Measurements from ENCODE around the gene PLEKHM3. TPM values are rescaled to one million over a fixed set of nuclear protein-coding genes. Genes with fewer than 3 reads are reported as not detected.

The PLEKHM3 gene
- total and polyA plus RNA-seq, 4 donors = 3.0 to 18.3 (median 5.5) TPM

DNA sequence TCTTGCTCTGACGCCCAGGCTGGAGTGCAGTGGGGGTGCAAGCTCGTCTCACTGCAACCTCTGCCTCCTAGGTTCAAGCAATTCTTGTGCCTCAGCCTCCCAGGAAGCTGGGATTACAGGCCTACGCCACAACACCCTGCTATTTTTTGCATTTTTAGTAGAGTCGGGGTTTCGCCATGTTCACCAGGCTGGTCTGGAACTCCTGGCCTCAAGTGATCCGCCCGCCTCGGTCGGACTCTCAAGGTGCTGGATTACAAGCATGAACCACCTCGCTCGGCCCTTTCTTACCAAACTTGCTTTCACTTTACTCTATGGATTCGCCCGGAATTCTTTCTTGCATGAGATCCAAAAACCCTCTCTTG, 252.5 kb downstream of the PLEKHM3 start:
- Histone ChIP-seq H3K27me3 (ENCODE audit: control insufficient read depth in 4 of 4, insufficient read depth in 4 of 4, low read length in 3 of 4) (no peaks in the 10 kb centered on the region), H3K36me3 (ENCODE audit: control insufficient read depth in 4 of 4, insufficient read depth in 3 of 4, low read depth in 1 of 4, low read length in 3 of 4) (no peaks in the 10 kb centered on the region), H3K27ac (ENCODE audit: low read depth in 1 of 2, low read length in 2 of 2) (no peak overlapping the region), H3K9me3 (ENCODE audit: control insufficient read depth in 4 of 4, low read length in 3 of 4) (no peaks in the 10 kb centered on the region), H3K4me3 (ENCODE audit: low read depth in 1 of 3, low read length in 3 of 3) (no peak overlapping the region), H3K9ac (ENCODE audit: low read depth in 1 of 2, low read length in 2 of 2) (no peak overlapping the region), H3K4me1 (ENCODE audit: control insufficient read depth in 4 of 4, insufficient read depth in 4 of 4, low read length in 3 of 4) (peaks cover 2 to 46% (median 31%) of the 10 kb centered on the region in 4 donors)
- TF ChIP-seq FOXA1 (IDR thresholded peaks at IDR 0.05) (no peak), TAF1 (conservative IDR thresholded peaks at IDR 0.05) (no peak), ZBTB33 (IDR thresholded peaks at IDR 0.05) (no peak), JUND (IDR thresholded peaks at IDR 0.05) (no peak), HNF4A (conservative IDR thresholded peaks at IDR 0.05) (no peak), ATF3 (IDR thresholded peaks at IDR 0.05) (no peak), REST (IDR thresholded peaks at IDR 0.05) (no peak), RAD21 (IDR thresholded peaks at IDR 0.05) (no peak), SP1 (IDR thresholded peaks at IDR 0.05) (no peak), YY1 (IDR thresholded peaks at IDR 0.05) (no peak)
- TF ChIP-seq, protein P1, sequence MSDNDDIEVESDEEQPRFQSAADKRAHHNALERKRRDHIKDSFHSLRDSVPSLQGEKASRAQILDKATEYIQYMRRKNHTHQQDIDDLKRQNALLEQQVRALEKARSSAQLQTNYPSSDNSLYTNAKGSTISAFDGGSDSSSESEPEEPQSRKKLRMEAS (IDR thresholded peaks at IDR 0.05) = no peak
- no peak for DNase-seq (ENCODE audit: low spot score)
- 95% methylated on average over 13 of the region's 13 CpGs for WGBS

DNA sequence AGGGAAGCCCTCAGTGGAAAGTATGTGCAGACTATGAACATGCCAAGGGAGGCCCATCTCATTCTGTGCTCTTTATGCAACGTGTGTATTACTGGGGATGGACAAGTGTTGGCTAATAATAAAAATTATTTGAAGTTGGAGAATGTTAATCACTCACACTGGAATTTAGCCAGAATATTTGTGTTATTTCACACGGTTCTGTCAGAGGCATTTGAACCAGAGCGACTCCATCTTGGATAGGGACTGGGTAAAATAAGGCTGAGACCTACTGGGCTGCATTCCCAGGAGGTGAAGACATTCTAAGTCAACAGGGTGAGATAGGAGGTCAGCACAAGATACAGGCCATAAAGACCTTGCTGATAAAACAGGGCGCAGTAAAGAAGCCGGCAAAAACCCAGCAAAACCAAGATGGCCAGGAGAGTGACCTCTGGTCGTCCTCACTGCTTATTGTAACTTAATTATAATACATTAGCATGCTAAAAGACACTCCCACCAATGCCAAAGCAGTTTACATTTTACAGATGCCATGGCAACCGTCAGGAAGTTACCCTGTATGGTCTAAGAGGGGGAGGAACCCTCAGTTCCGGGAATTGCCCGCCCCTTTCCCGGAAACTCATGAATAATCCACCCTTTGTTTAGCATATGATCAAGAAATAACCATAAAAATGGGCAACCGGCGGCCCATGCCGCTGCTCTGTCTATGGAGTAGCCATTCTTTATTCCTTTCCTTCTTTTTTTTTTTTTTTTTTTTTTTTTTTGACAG, 253.1 kb downstream of the PLEKHM3 start:
- WGBS = 85% methylated on average over 13 of the region's 13 CpGs
- DNase-seq (ENCODE audit: low spot score) = no peak
- H3K9me3 ChIP-seq (ENCODE audit: control insufficient read depth in 4 of 4, low read length in 3 of 4) = no peaks in the 10 kb centered on the region
- H3K27me3 ChIP-seq (ENCODE audit: control insufficient read depth in 4 of 4, insufficient read depth in 4 of 4, low read length in 3 of 4) = no peaks in the 10 kb centered on the region
- H3K27ac ChIP-seq (ENCODE audit: low read depth in 1 of 2, low read length in 2 of 2) = no peak overlapping the region
- H3K9ac ChIP-seq (ENCODE audit: low read depth in 1 of 2, low read length in 2 of 2) = no peak overlapping the region
- no peaks in the 10 kb centered on the region for H3K36me3 ChIP-seq (ENCODE audit: control insufficient read depth in 4 of 4, insufficient read depth in 3 of 4, low read depth in 1 of 4, low read length in 3 of 4)
- H3K4me3 ChIP-seq (ENCODE audit: low read depth in 1 of 3, low read length in 3 of 3) = no peak overlapping the region
- H3K4me1 ChIP-seq (ENCODE audit: control insufficient read depth in 4 of 4, insufficient read depth in 4 of 4, low read length in 3 of 4) = peaks cover 2 to 48% (median 28%) of the 10 kb centered on the region in 4 donors
- no peak for TF ChIP-seq RXRA (IDR thresholded peaks at IDR 0.05)
- no peak for TF ChIP-seq TAF1 (conservative IDR thresholded peaks at IDR 0.05)
- no peak for TF ChIP-seq FOXA2 (IDR thresholded peaks at IDR 0.05)
- no peak for TF ChIP-seq ZBTB33 (IDR thresholded peaks at IDR 0.05)
- TF ChIP-seq, protein P1 (IDR thresholded peaks at IDR 0.05) = no peak
- no peak for TF ChIP-seq JUND (IDR thresholded peaks at IDR 0.05)
- no peak for TF ChIP-seq EGR1 (IDR thresholded peaks at IDR 0.05; ENCODE audit: low read depth in 2 of 2)
- TF ChIP-seq SP1 (IDR thresholded peaks at IDR 0.05) = no peak
- no peak for TF ChIP-seq GABPA (IDR thresholded peaks at IDR 0.05 in 1 of 2, conservative IDR thresholded peaks at IDR 0.05 in 1 of 2)
- TF ChIP-seq ATF3 (IDR thresholded peaks at IDR 0.05) = no peak
- TF ChIP-seq RAD21 (IDR thresholded peaks at IDR 0.05) = no peak
- TF ChIP-seq HNF4A (conservative IDR thresholded peaks at IDR 0.05) = no peak
- no peak for TF ChIP-seq CTCF (IDR thresholded peaks at IDR 0.05; ENCODE audit: low read depth, low read length, missing input control)

All from liver (tissue), 9 donors.